ENCODE measurements around the gene SLC35F5. TPM values are rescaled to one million over a fixed set of nuclear protein-coding genes. Genes with fewer than 3 reads are reported as not detected.
"Not testable (repeated sequence)": the region's sequence is repeated elsewhere in the genome, so short reads cannot be mapped to it uniquely, and the experiment has no call there.

Gene SLC35F5
- total RNA-seq, 4 donors from 2014 or later: 90.3 to 116 (median 96.4) TPM

- 93% methylated on average over 3 of the region's 3 CpGs for WGBS
- no peaks in the 10 kb centered on the region for H3K36me3 ChIP-seq
- TF ChIP-seq EP300 (IDR thresholded peaks at IDR 0.05) (no peak), POLR2A (IDR thresholded peaks at IDR 0.05) (no peak), POLR2AphosphoS5 (IDR thresholded peaks at IDR 0.05) (no peak), CTCF (IDR thresholded peaks at IDR 0.05) (no peak)
- no peak for DNase-seq (ENCODE audit: low spot score in 2 of 2)
- no peaks in the 10 kb centered on the region for H3K9me3 ChIP-seq
- no peaks in the 10 kb centered on the region for H3K27me3 ChIP-seq
- no peak overlapping the region for H3K4me3 ChIP-seq
- no peak overlapping the region for H3K27ac ChIP-seq
- no peaks in the 10 kb centered on the region for H3K4me1 ChIP-seq
Measured at GRCh38 chr2:113777371-113777770, 20.9 kb upstream of the SLC35F5 start.

- no peak overlapping the region for H3K27ac ChIP-seq
- H3K4me3 ChIP-seq: no peak overlapping the region
- DNase-seq (ENCODE audit: low spot score in 2 of 2): no peak
- TF ChIP-seq POLR2AphosphoS5 (IDR thresholded peaks at IDR 0.05) (no peak), CTCF (IDR thresholded peaks at IDR 0.05) (no peak), EP300 (IDR thresholded peaks at IDR 0.05) (no peak), POLR2A (IDR thresholded peaks at IDR 0.05) (no peak)
- no peaks in the 10 kb centered on the region for H3K27me3 ChIP-seq
- WGBS: 58% methylated on average over 4 of the region's 4 CpGs
- H3K9me3 ChIP-seq: no peaks in the 10 kb centered on the region
- no peaks in the 10 kb centered on the region for H3K4me1 ChIP-seq
- no peaks in the 10 kb centered on the region for H3K36me3 ChIP-seq
Measured at GRCh38 chr2:113776949-113777348, 20.5 kb upstream of the SLC35F5 start.

GRCh38 chr2:113774616-113775015 lies 18.2 kb upstream of the SLC35F5 start:
- not testable (repeated sequence) for H3K27ac ChIP-seq; H3K9me3 ChIP-seq; H3K36me3 ChIP-seq; DNase-seq (ENCODE audit: low spot score in 2 of 2); H3K4me3 ChIP-seq; H3K4me1 ChIP-seq; H3K27me3 ChIP-seq
- WGBS: 84% methylated on average over 6 of the region's 6 CpGs

DNA sequence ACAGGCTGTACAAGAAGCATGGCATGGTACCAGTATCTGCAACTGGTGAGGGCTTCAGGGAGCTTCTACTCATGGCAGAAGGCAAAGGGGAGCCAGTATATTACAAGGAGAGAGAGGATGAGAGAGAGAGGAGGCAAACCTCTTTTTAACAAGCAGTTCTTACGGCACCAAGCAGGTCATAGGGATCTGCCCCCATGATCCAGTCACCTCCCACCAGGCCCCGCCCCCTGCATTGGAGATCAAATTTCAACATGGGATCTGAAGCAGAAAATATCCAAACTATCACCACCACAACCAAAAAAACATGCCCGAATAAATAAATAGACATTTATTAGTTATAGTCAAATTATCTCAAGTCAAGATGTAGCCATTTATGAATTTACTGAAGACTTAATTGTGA lies 14.5 kb upstream of the SLC35F5 start:
- 82% methylated on average over 3 of the region's 3 CpGs for WGBS
- no peak for DNase-seq (ENCODE audit: low spot score in 2 of 2)
- H3K9me3 ChIP-seq: no peaks in the 10 kb centered on the region
- no peak overlapping the region for H3K27ac ChIP-seq
- no peaks in the 10 kb centered on the region for H3K27me3 ChIP-seq
- H3K4me3 ChIP-seq: no peak overlapping the region
- TF ChIP-seq CTCF (IDR thresholded peaks at IDR 0.05) (no peak), POLR2A (IDR thresholded peaks at IDR 0.05) (no peak), POLR2AphosphoS5 (IDR thresholded peaks at IDR 0.05) (no peak), EP300 (IDR thresholded peaks at IDR 0.05) (no peak)
- H3K36me3 ChIP-seq: no peaks in the 10 kb centered on the region
- H3K4me1 ChIP-seq: no peaks in the 10 kb centered on the region

- no peaks in the 10 kb centered on the region for H3K27me3 ChIP-seq
- no peak for TF ChIP-seq POLR2AphosphoS5 (IDR thresholded peaks at IDR 0.05)
- no peak for TF ChIP-seq EP300 (IDR thresholded peaks at IDR 0.05)
- no peak for TF ChIP-seq CTCF (IDR thresholded peaks at IDR 0.05)
- TF ChIP-seq POLR2A (IDR thresholded peaks at IDR 0.05): no peak
- H3K4me3 ChIP-seq: no peak overlapping the region
- H3K36me3 ChIP-seq: no peaks in the 10 kb centered on the region
- DNase-seq (ENCODE audit: low spot score in 2 of 2): no peak
- H3K27ac ChIP-seq: no peak overlapping the region
- 96% methylated on average over 3 of the region's 3 CpGs for WGBS
- no peaks in the 10 kb centered on the region for H3K9me3 ChIP-seq
- H3K4me1 ChIP-seq: no peaks in the 10 kb centered on the region
Measured at GRCh38 chr2:113769555-113769954, 13.1 kb upstream of the SLC35F5 start.

DNA sequence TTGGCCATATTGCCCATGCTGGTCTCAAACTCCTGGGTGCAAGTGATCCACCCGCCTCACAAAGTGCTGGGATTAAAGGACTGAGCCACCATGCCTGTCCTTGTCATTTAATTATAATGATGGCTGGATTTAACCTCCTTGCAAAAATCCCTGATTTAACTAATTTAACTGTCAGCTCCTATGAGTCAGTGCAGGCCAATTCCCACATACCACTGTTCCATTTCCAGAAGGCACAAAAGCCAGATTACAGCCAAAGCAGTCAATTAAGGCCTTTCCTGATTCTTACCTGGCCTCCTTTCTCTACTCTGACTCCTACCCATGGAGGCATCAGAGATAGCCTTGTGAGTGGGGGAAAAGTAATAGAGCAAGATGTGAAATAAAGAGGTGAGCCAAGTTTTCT lies 12.3 kb upstream of the SLC35F5 start:
- no peaks in the 10 kb centered on the region for H3K36me3 ChIP-seq
- no peaks in the 10 kb centered on the region for H3K4me1 ChIP-seq
- WGBS: 89% methylated on average over 1 of the region's 1 CpG
- no peak for DNase-seq (ENCODE audit: low spot score in 2 of 2)
- no peak overlapping the region for H3K27ac ChIP-seq
- no peaks in the 10 kb centered on the region for H3K9me3 ChIP-seq
- no peaks in the 10 kb centered on the region for H3K27me3 ChIP-seq
- TF ChIP-seq POLR2A (IDR thresholded peaks at IDR 0.05) (no peak), POLR2AphosphoS5 (IDR thresholded peaks at IDR 0.05) (no peak), CTCF (IDR thresholded peaks at IDR 0.05) (no peak), EP300 (IDR thresholded peaks at IDR 0.05) (no peak)
- H3K4me3 ChIP-seq: no peak overlapping the region
